ENCODE data around the gene COPS6.

Gene COPS6

DNA sequence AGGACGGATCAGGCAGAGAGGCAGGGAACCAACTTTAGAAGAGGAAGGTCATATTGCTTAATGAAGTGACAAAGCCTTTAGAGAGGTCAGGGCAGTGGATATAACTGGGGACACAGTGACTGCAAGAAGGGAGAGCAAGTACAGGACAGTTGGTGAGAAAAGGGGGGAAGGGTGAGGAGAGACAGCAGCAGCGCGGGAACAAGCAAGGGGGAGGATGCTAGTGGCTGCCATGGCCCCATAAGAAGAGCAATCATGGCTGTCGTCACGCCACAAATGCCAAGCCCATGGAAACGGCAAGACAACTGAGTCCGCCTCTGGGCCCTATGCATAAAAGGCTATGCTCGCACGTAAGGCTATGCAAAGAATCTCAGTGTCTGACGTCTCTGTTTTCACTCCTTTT lies 16.3 kb upstream of the COPS6 start:
- Histone ChIP-seq H3K4me3 (peak overlapping the region; percentile 5 to 54 (median 44); a peak in 16 of 20 replicates), H3K36me3 (peaks cover 92 to 100% (median 100%) of the 10 kb centered on the region in 11 experiments), H3K4me2 (no peak overlapping the region), H3K9me3 (replicated peaks in 1 of 11) (peaks cover 83 to 90% (median 86%) of the 10 kb centered on the region in 11 experiments), H3K4me1 (no peaks in the 10 kb centered on the region), H3K9ac (no peak overlapping the region), H3K27ac (no peak overlapping the region), H3K27me3 (peaks cover 0 to 10% (median 0%) of the 10 kb centered on the region in 11 experiments; a peak in 5 of 22 replicates), H4K20me1 (peaks cover 0 to 24% (median 7%) of the 10 kb centered on the region in 11 experiments; a peak in 9 of 22 replicates)
- no peak for TF ChIP-seq Cebpa-rat (IDR thresholded peaks at IDR 0.05)

GRCh38 chr7:100074841-100075240 lies 13.9 kb upstream of the COPS6 start:
- peaks cover 6 to 12% (median 10%) of the 10 kb centered on the region in 10 experiments for H3K4me1 ChIP-seq
- H4K20me1 ChIP-seq: peaks cover 7 to 45% (median 17%) of the 10 kb centered on the region in 11 experiments; a peak in 13 of 22 replicates
- peaks cover 73 to 93% (median 84%) of the 10 kb centered on the region in 11 experiments for H3K9me3 ChIP-seq (replicated peaks in 1 of 11)
- no peak overlapping the region for H3K4me2 ChIP-seq
- TF ChIP-seq Cebpa-rat (IDR thresholded peaks at IDR 0.05): no peak
- peaks cover 99 to 100% (median 100%) of the 10 kb centered on the region in 11 experiments for H3K36me3 ChIP-seq
- 0 out of 20 replicates have a peak overlapping the region, but pooled peaks of 7 of the 10 experiments have one; percentile 2 to 45 (median 11) for H3K4me3 ChIP-seq
- H3K27ac ChIP-seq: no peak overlapping the region
- H3K27me3 ChIP-seq: peaks cover 0 to 10% (median 0%) of the 10 kb centered on the region in 11 experiments; a peak in 5 of 22 replicates
- H3K9ac ChIP-seq: no peak overlapping the region

GRCh38 chr7:100075418-100075817 lies 13.4 kb upstream of the COPS6 start:
- H4K20me1 ChIP-seq: peaks cover 7 to 50% (median 22%) of the 10 kb centered on the region in 11 experiments; a peak in 13 of 22 replicates
- peaks cover 67 to 88% (median 78%) of the 10 kb centered on the region in 11 experiments for H3K9me3 ChIP-seq (replicated peaks in 1 of 11)
- no peak for TF ChIP-seq Cebpa-rat (IDR thresholded peaks at IDR 0.05)
- H3K27me3 ChIP-seq: peaks cover 0 to 10% (median 0%) of the 10 kb centered on the region in 11 experiments; a peak in 5 of 22 replicates
- peaks cover 12 to 18% (median 15%) of the 10 kb centered on the region in 10 experiments for H3K4me1 ChIP-seq
- H3K4me2 ChIP-seq: no peak overlapping the region
- no peak overlapping the region for H3K27ac ChIP-seq
- H3K36me3 ChIP-seq: peaks cover 93 to 100% (median 99%) of the 10 kb centered on the region in 11 experiments
- no peak overlapping the region for H3K9ac ChIP-seq
- peak overlapping the region in 5 of 10 experiments; percentile 2 to 44 (median 16); a peak in 3 of 20 replicates for H3K4me3 ChIP-seq

GRCh38 chr7:100077205-100077604 lies 11.6 kb upstream of the COPS6 start:
- peaks cover 7 to 54% (median 23%) of the 10 kb centered on the region in 11 experiments; a peak in 13 of 22 replicates for H4K20me1 ChIP-seq
- H3K4me3 ChIP-seq: no peak overlapping the region
- no peak for TF ChIP-seq Cebpa-rat (IDR thresholded peaks at IDR 0.05)
- H3K9ac ChIP-seq: no peak overlapping the region
- peaks cover 0 to 2% (median 1%) of the 10 kb centered on the region in 11 experiments; a peak in 9 of 22 replicates for H3K27me3 ChIP-seq
- peaks cover 49 to 70% (median 60%) of the 10 kb centered on the region in 11 experiments for H3K9me3 ChIP-seq (replicated peaks in 1 of 11)
- H3K4me1 ChIP-seq: peaks cover 17 to 23% (median 20%) of the 10 kb centered on the region in 10 experiments
- peaks cover 75 to 84% (median 81%) of the 10 kb centered on the region in 11 experiments for H3K36me3 ChIP-seq
- H3K27ac ChIP-seq: no peak overlapping the region
- H3K4me2 ChIP-seq: no peak overlapping the region

GRCh38 chr7:100079024-100079560 lies 9.7 kb upstream of the COPS6 start:
- H3K36me3 ChIP-seq: peaks cover 56 to 65% (median 62%) of the 10 kb centered on the region in 11 experiments
- H3K4me1 ChIP-seq: peaks cover 23 to 30% (median 27%) of the 10 kb centered on the region in 10 experiments
- H3K9me3 ChIP-seq (replicated peaks in 1 of 11): peaks cover 30 to 51% (median 41%) of the 10 kb centered on the region in 11 experiments
- H3K9ac ChIP-seq: peak overlapping the region in 7 of 11 experiments; percentile 95 to 100 (median 99); a peak in 9 of 22 replicates
- peak overlapping the region in 2 of 10 experiments; percentile 29 to 98; a peak in 1 of 20 replicates for H3K4me3 ChIP-seq
- H3K27me3 ChIP-seq: peaks cover 0 to 18% (median 14%) of the 10 kb centered on the region in 11 experiments; a peak in 16 of 22 replicates
- H3K27ac ChIP-seq: no peak overlapping the region
- peaks cover 7 to 54% (median 23%) of the 10 kb centered on the region in 11 experiments; a peak in 13 of 22 replicates for H4K20me1 ChIP-seq
- TF ChIP-seq Cebpa-rat (IDR thresholded peaks at IDR 0.05): no peak
- H3K4me2 ChIP-seq: peak overlapping the region in 10 of 11 experiments; percentile 87 to 98 (median 90); a peak in 15 of 22 replicates

DNA sequence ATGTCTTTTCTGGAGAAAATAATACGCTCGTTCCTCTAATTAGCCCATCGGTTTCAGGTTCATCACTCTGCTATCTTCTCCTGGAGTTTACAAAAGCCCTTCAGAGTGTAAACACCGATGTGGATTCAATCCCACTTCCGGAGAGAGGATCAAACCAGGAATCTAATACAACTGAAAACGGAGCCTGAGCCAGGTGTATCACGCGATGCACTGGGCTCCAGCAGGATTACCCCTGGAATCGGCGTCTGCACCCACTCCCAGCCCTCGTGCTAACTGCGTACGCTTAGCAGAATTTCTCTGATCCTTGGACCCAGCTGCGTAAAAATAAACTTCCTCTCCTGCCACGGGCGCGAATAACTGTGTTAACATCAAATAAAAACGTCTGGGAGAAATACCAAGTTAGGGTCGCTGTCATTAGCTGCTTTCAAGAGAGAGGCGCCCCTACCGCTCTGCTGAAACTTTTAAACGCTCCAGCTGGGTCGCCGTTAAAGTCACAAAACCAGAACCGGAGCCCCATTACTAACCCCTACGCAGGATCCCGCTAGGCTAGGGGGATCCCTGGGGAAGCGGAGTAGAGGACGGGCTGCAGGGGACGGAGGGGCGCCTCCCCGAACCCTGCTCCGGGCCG lies 7.7 kb upstream of the COPS6 start:
- peak overlapping the region; percentile 95 to 100 (median 99) for H3K9ac ChIP-seq
- peaks cover 11 to 32% (median 22%) of the 10 kb centered on the region in 11 experiments for H3K9me3 ChIP-seq (replicated peaks in 1 of 11)
- peaks cover 0 to 18% (median 14%) of the 10 kb centered on the region in 11 experiments; a peak in 16 of 22 replicates for H3K27me3 ChIP-seq
- no peak for TF ChIP-seq Cebpa-rat (IDR thresholded peaks at IDR 0.05)
- H3K27ac ChIP-seq: peak overlapping the region; percentile 87 to 100 (median 99)
- H3K4me1 ChIP-seq: peaks cover 24 to 37% (median 30%) of the 10 kb centered on the region in 10 experiments
- H3K36me3 ChIP-seq: peaks cover 37 to 45% (median 43%) of the 10 kb centered on the region in 11 experiments
- H4K20me1 ChIP-seq: peaks cover 7 to 44% (median 23%) of the 10 kb centered on the region in 11 experiments; a peak in 12 of 22 replicates
- peak overlapping the region; percentile 86 to 99 (median 98) for H3K4me3 ChIP-seq
- peak overlapping the region; percentile 87 to 98 (median 91) for H3K4me2 ChIP-seq

- H4K20me1 ChIP-seq: peaks cover 7 to 40% (median 23%) of the 10 kb centered on the region in 11 experiments; a peak in 12 of 22 replicates
- H3K4me3 ChIP-seq: peak within 1 kb of the TSS; percentile 86 to 99 (median 98)
- peak within 1 kb of the TSS; percentile 95 to 100 (median 99) for H3K9ac ChIP-seq
- H3K4me2 ChIP-seq: peak within 1 kb of the TSS; percentile 87 to 98 (median 91)
- TF ChIP-seq Cebpa-rat (IDR thresholded peaks at IDR 0.05): no peak
- H3K36me3 ChIP-seq: peaks cover 31 to 39% (median 37%) of the 10 kb centered on the region in 11 experiments
- H3K9me3 ChIP-seq (replicated peaks in 1 of 11): peaks cover 5 to 26% (median 16%) of the 10 kb centered on the region in 11 experiments; a peak in 20 of 22 replicates
- peaks cover 24 to 41% (median 31%) of the 10 kb centered on the region in 10 experiments for H3K4me1 ChIP-seq
- peaks cover 0 to 18% (median 14%) of the 10 kb centered on the region in 11 experiments; a peak in 16 of 22 replicates for H3K27me3 ChIP-seq
- peak within 1 kb of the TSS; percentile 87 to 100 (median 99) for H3K27ac ChIP-seq
These were observed 7.2 kb upstream of the COPS6 start, which contains the start of gene ZNF3 for GRCh38 chr7:100081535-100082102. TSS of gene ZNF3 (minus strand) at chr7:100081723. CDS start at chr7:100077357, 4,366 bp downstream.

DNA sequence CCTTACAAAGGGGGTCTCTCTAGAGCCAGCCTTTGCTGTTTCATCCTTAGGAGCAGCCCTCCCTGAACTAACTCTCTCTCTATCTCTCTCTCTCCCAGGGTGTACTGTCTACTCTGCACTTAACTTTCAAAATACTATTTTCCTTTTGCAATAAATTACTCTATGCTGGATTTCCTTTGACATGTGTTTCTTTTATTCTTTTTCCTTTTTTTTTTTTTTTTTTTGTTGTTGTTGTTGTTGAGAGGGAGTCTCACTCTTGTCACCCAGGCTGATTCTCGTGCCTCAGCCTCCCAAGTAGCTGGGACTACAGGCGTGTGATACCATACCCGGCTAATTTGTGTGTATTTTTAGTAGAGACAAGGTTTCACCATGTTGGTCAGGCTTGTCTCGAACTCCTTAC lies 5.8 kb upstream of the COPS6 start:
- peaks cover 18 to 26% (median 23%) of the 10 kb centered on the region in 11 experiments for H3K36me3 ChIP-seq
- peak overlapping the region in 2 of 11 experiments; percentile 96; a peak in 1 of 22 replicates for H3K9ac ChIP-seq
- peaks cover 7 to 28% (median 23%) of the 10 kb centered on the region in 11 experiments; a peak in 12 of 22 replicates for H4K20me1 ChIP-seq
- 0 out of 20 replicates have a peak overlapping the region, but pooled peaks of 1 of the 10 experiments have one; percentile 99 for H3K4me3 ChIP-seq
- H3K4me2 ChIP-seq: peak overlapping the region; percentile 44 to 82 (median 71); a peak in 18 of 22 replicates
- peaks cover 0 to 12% (median 3%) of the 10 kb centered on the region in 11 experiments; a peak in 11 of 22 replicates for H3K9me3 ChIP-seq (replicated peaks in 1 of 11)
- peaks cover 26 to 43% (median 33%) of the 10 kb centered on the region in 10 experiments for H3K4me1 ChIP-seq
- no peak for TF ChIP-seq Cebpa-rat (IDR thresholded peaks at IDR 0.05)
- H3K27me3 ChIP-seq: peaks cover 0 to 18% (median 14%) of the 10 kb centered on the region in 11 experiments; a peak in 16 of 22 replicates
- H3K27ac ChIP-seq: peak overlapping the region in 1 of 11 experiments; percentile 95; a peak in 2 of 22 replicates
